Prostate gland (tissue), 2 donors: Measurements from ENCODE around the gene TEPSIN.

Experiments used
- CTCF ChIP-seq, 4 experiments: fragments of 200-600 bp in 2 of 4; fragments of 450-650 bp in 2 of 4; sonication (generic) in 2 of 4; IDR thresholded peaks; 1 replicate in 3 of 4; 2 replicates in 1 of 4; pipeline ENCODE4 v1.5.1; 2016 to 2019; ENCODE audit warnings: antibody characterized with exemption in 4 of 4, mild to moderate bottlenecking in 2 of 4, moderate library complexity in 2 of 4
- POLR2AphosphoS5 ChIP-seq: sonication (generic); formaldehyde crosslinking; IDR thresholded peaks from one replicate; pipeline ENCODE4 v1.6.1; 2017; ENCODE audit warnings: antibody characterized with exemption

DNA sequence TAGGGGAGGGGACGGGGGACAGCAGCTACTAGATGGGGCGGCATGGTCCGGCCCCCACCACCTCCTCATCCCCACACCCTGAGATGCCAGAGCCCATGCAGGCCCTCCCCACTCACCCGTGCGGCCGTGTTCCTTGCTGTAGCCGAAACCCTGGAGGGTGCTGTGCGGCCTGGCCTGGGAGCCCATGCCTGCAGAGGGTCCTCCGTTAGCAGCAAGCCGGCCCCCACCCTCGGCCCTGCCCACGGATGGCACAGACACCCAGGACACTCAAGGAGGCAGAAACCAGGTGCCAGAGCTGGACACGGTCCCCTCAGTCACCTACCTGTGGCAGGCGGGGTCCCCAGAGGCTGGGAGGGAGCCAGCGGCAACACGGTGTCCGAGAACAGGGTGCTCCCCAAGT is 5.5 kb downstream of the TEPSIN start:
- TF ChIP-seq CTCF (IDR thresholded peaks at IDR 0.05) (no peak), POLR2AphosphoS5 (no peak)
